ENCODE data around the gene KCNJ6. TPM values are rescaled to one million over a fixed set of nuclear protein-coding genes. Genes with fewer than 3 reads are reported as not detected.
"Not testable (repeated sequence)": the region's sequence is repeated elsewhere in the genome, so short reads cannot be mapped to it uniquely, and the experiment has no call there.

Gene KCNJ6
- total and polyA plus RNA-seq, 4 experiments from 2014 or later: not detected

GRCh38 chr21:37656899-37657298, 259.4 kb downstream of the KCNJ6 start:
- H3K27me3 Mint-ChIP-seq: peaks cover 6 to 16% of the 10 kb centered on the region in 2 donors

GRCh38 chr21:37655611-37656300, 260.5 kb downstream of the KCNJ6 start:
- H3K9me3 Mint-ChIP-seq: no peaks in the 10 kb centered on the region
- H3K4me3 Mint-ChIP-seq: no peak overlapping the region
- POLR2A ChIA-PET (ENCODE audit: partially characterized antibody): no interaction called here
- no peaks in the 10 kb centered on the region for H3K27me3 ChIP-seq (ENCODE audit: insufficient read depth, low read length)
- H3K36me3 Mint-ChIP-seq: no peaks in the 10 kb centered on the region
- peaks cover 6 to 15% of the 10 kb centered on the region in 2 donors for H3K27me3 Mint-ChIP-seq
- H3K9me3 ChIP-seq (ENCODE audit: control insufficient read depth in 1 of 2, low read length in 2 of 2): no peaks in the 10 kb centered on the region
- intact Hi-C loops (cut with micrococcal nuclease): no loop called here
- no peak overlapping the region for H3K27ac ChIP-seq (ENCODE audit: low read depth, low read length)
- H3K27ac Mint-ChIP-seq: no peak overlapping the region
- CTCF ChIA-PET (ENCODE audit: partially characterized antibody): interaction anchor here (1.3 kb wide), 1 partner anchor 13 kb away, joined by 5 read pairs; no protein-coding TSS in a partner anchor
- H3K4me1 Mint-ChIP-seq: peaks cover 0 to 1% (median 0%) of the 10 kb centered on the region in 4 donors
- H3K4me1 ChIP-seq (ENCODE audit: insufficient read depth, low read length): no peaks in the 10 kb centered on the region
- H3K4me3 ChIP-seq (ENCODE audit: low read length in 2 of 2): no peak overlapping the region
- H3K36me3 ChIP-seq (ENCODE audit: insufficient read depth, low read length): no peaks in the 10 kb centered on the region
- no peak for DNase-seq

More at GRCh38 chr21:37656899-37657298, 259.4 kb downstream of the KCNJ6 start:
- no peak for DNase-seq
- H3K36me3 ChIP-seq (ENCODE audit: insufficient read depth, low read length): no peaks in the 10 kb centered on the region
- Mint-ChIP-seq H3K4me1 (peaks cover 0 to 1% (median 0%) of the 10 kb centered on the region in 4 donors), H3K9me3 (no peaks in the 10 kb centered on the region), H3K4me3 (no peak overlapping the region), H3K36me3 (no peaks in the 10 kb centered on the region), H3K27ac (no peak overlapping the region)
- ChIA-PET POLR2A (ENCODE audit: partially characterized antibody) (no interaction called here), CTCF (ENCODE audit: partially characterized antibody) (no interaction called here)
- intact Hi-C loops (cut with micrococcal nuclease): no loop called here
- H3K4me3 ChIP-seq (ENCODE audit: low read length in 2 of 2): no peak overlapping the region
- no peak overlapping the region for H3K27ac ChIP-seq (ENCODE audit: low read depth, low read length)
- no peaks in the 10 kb centered on the region for H3K27me3 ChIP-seq (ENCODE audit: insufficient read depth, low read length)
- H3K4me1 ChIP-seq (ENCODE audit: insufficient read depth, low read length): no peaks in the 10 kb centered on the region
- no peaks in the 10 kb centered on the region for H3K9me3 ChIP-seq (ENCODE audit: control insufficient read depth in 1 of 2, low read length in 2 of 2)

GRCh38 chr21:37654596-37654995, 261.7 kb downstream of the KCNJ6 start:
- H3K27me3 ChIP-seq (ENCODE audit: insufficient read depth, low read length): no peaks in the 10 kb centered on the region
- CTCF ChIA-PET (ENCODE audit: partially characterized antibody): interaction anchor here (1.3 kb wide), 1 partner anchor 11 kb away, joined by 5 read pairs; no protein-coding TSS in a partner anchor
- no peaks in the 10 kb centered on the region for H3K36me3 ChIP-seq (ENCODE audit: insufficient read depth, low read length)
- no peak overlapping the region for H3K4me3 Mint-ChIP-seq
- H3K4me1 Mint-ChIP-seq: peaks cover 0 to 1% (median 0%) of the 10 kb centered on the region in 4 donors
- H3K27ac ChIP-seq (ENCODE audit: low read depth, low read length): no peak overlapping the region
- no peaks in the 10 kb centered on the region for H3K4me1 ChIP-seq (ENCODE audit: insufficient read depth, low read length)
- POLR2A ChIA-PET (ENCODE audit: partially characterized antibody): no interaction called here
- intact Hi-C loops (cut with micrococcal nuclease): no loop called here
- no peak overlapping the region for H3K27ac Mint-ChIP-seq
- no peak for DNase-seq
- H3K9me3 ChIP-seq (ENCODE audit: control insufficient read depth in 1 of 2, low read length in 2 of 2): no peaks in the 10 kb centered on the region
- H3K4me3 ChIP-seq (ENCODE audit: low read length in 2 of 2): no peak overlapping the region
- no peaks in the 10 kb centered on the region for H3K9me3 Mint-ChIP-seq
- no peaks in the 10 kb centered on the region for H3K36me3 Mint-ChIP-seq
- H3K27me3 Mint-ChIP-seq: peaks cover 6 to 8% of the 10 kb centered on the region in 2 donors

- H3K4me3 ChIP-seq (ENCODE audit: low read length in 2 of 2): no peak overlapping the region
- DNase-seq: no peak
- POLR2A ChIA-PET (ENCODE audit: partially characterized antibody): no interaction called here
- Mint-ChIP-seq H3K27me3 (peaks cover 5 to 10% of the 10 kb centered on the region in 2 donors), H3K27ac (no peak overlapping the region), H3K4me3 (no peak overlapping the region), H3K4me1 (no peaks in the 10 kb centered on the region), H3K36me3 (no peaks in the 10 kb centered on the region), H3K9me3 (no peaks in the 10 kb centered on the region)
- no peaks in the 10 kb centered on the region for H3K27me3 ChIP-seq (ENCODE audit: insufficient read depth, low read length)
- H3K36me3 ChIP-seq (ENCODE audit: insufficient read depth, low read length): no peaks in the 10 kb centered on the region
- H3K4me1 ChIP-seq (ENCODE audit: insufficient read depth, low read length): no peaks in the 10 kb centered on the region
- H3K9me3 ChIP-seq (ENCODE audit: control insufficient read depth in 1 of 2, low read length in 2 of 2): no peaks in the 10 kb centered on the region
- H3K27ac ChIP-seq (ENCODE audit: low read depth, low read length): no peak overlapping the region
- intact Hi-C loops (cut with micrococcal nuclease): no loop called here
- CTCF ChIA-PET (ENCODE audit: partially characterized antibody): no interaction called here
Observed at GRCh38 chr21:37653201-37653600, 263.1 kb downstream of the KCNJ6 start.

GRCh38 chr21:37647781-37648180, 268.5 kb downstream of the KCNJ6 start:
- POLR2A ChIA-PET (ENCODE audit: partially characterized antibody): interaction anchor here (0.8 kb wide), 1 partner anchor 84 kb away, joined by 3 read pairs; no protein-coding TSS in a partner anchor
- CTCF ChIA-PET (ENCODE audit: partially characterized antibody): no interaction called here
- H3K36me3 Mint-ChIP-seq: no peaks in the 10 kb centered on the region

GRCh38 chr21:37646761-37647160, 269.5 kb downstream of the KCNJ6 start:
- H3K4me3 ChIP-seq (ENCODE audit: low read length in 2 of 2); H3K9me3 ChIP-seq (ENCODE audit: control insufficient read depth in 1 of 2, low read length in 2 of 2); H3K27me3 ChIP-seq (ENCODE audit: insufficient read depth, low read length); H3K36me3 Mint-ChIP-seq; CTCF ChIA-PET (ENCODE audit: partially characterized antibody); DNase-seq; H3K4me1 Mint-ChIP-seq; H3K4me1 ChIP-seq (ENCODE audit: insufficient read depth, low read length); H3K36me3 ChIP-seq (ENCODE audit: insufficient read depth, low read length); H3K4me3 Mint-ChIP-seq; H3K9me3 Mint-ChIP-seq; H3K27ac Mint-ChIP-seq; intact Hi-C loops (cut with micrococcal nuclease); H3K27ac ChIP-seq (ENCODE audit: low read depth, low read length): not testable (repeated sequence)
- H3K27me3 Mint-ChIP-seq: peaks cover 12 to 27% of the 10 kb centered on the region in 2 donors
- POLR2A ChIA-PET (ENCODE audit: partially characterized antibody): interaction anchor here (0.8 kb wide), 1 partner anchor 83 kb away, joined by 3 read pairs; no protein-coding TSS in a partner anchor

More at GRCh38 chr21:37647781-37648180, 268.5 kb downstream of the KCNJ6 start:
- Histone ChIP-seq H3K4me1 (ENCODE audit: insufficient read depth, low read length) (no peaks in the 10 kb centered on the region), H3K36me3 (ENCODE audit: insufficient read depth, low read length) (no peaks in the 10 kb centered on the region), H3K27ac (ENCODE audit: low read depth, low read length) (no peak overlapping the region), H3K4me3 (ENCODE audit: low read length in 2 of 2) (no peak overlapping the region), H3K27me3 (ENCODE audit: insufficient read depth, low read length) (no peaks in the 10 kb centered on the region), H3K9me3 (ENCODE audit: control insufficient read depth in 1 of 2, low read length in 2 of 2) (no peaks in the 10 kb centered on the region)
- DNase-seq: no peak
- Mint-ChIP-seq H3K4me1 (no peaks in the 10 kb centered on the region), H3K27me3 (peaks cover 5 to 21% of the 10 kb centered on the region in 2 donors), H3K27ac (no peak overlapping the region), H3K9me3 (no peaks in the 10 kb centered on the region), H3K4me3 (no peak overlapping the region)
- intact Hi-C loops (cut with micrococcal nuclease): no loop called here

- peaks cover 0 to 5% (median 1%) of the 10 kb centered on the region in 4 donors for H3K4me1 Mint-ChIP-seq
- Histone ChIP-seq H3K4me1 (ENCODE audit: insufficient read depth, low read length) (no peaks in the 10 kb centered on the region), H3K27ac (ENCODE audit: low read depth, low read length) (no peak overlapping the region), H3K9me3 (ENCODE audit: control insufficient read depth in 1 of 2, low read length in 2 of 2) (no peaks in the 10 kb centered on the region), H3K36me3 (ENCODE audit: insufficient read depth, low read length) (no peaks in the 10 kb centered on the region), H3K27me3 (ENCODE audit: insufficient read depth, low read length) (no peaks in the 10 kb centered on the region), H3K4me3 (ENCODE audit: low read length in 2 of 2) (no peak overlapping the region)
- ChIA-PET CTCF (ENCODE audit: partially characterized antibody) (no interaction called here), POLR2A (ENCODE audit: partially characterized antibody) (no interaction called here)
- no peaks in the 10 kb centered on the region for H3K9me3 Mint-ChIP-seq
- no peaks in the 10 kb centered on the region for H3K36me3 Mint-ChIP-seq
- intact Hi-C loops (cut with micrococcal nuclease): no loop called here
- H3K27ac Mint-ChIP-seq: no peak overlapping the region
- no peak overlapping the region for H3K4me3 Mint-ChIP-seq
- peaks cover 17 to 32% of the 10 kb centered on the region in 2 donors for H3K27me3 Mint-ChIP-seq
- no peak for DNase-seq
Observed at GRCh38 chr21:37645848-37646247, 270.4 kb downstream of the KCNJ6 start.

Data from CD4-positive, alpha-beta memory T cell (primary cell).